ENCODE data around the gene KIF6.

DNA sequence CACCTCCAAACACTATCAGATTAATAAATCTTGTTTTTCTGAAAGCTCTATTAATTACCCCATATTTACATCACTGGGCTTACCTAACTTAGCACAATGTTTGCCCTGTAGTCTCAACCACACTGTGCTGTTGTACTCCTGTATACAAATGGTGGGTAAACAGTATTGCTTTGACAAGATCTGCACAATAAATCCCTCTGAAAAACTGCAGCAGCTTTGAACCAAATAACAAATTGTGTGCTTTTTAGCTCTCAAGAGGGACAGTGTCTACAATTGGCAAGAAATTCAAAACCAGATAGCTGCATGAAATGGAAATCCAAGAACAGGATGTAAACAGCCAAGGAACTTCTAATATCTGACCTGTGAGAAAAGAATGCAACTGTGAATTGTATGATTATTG lies 10.4 kb downstream of the KIF6 start:
- TF ChIP-seq, protein P1, sequence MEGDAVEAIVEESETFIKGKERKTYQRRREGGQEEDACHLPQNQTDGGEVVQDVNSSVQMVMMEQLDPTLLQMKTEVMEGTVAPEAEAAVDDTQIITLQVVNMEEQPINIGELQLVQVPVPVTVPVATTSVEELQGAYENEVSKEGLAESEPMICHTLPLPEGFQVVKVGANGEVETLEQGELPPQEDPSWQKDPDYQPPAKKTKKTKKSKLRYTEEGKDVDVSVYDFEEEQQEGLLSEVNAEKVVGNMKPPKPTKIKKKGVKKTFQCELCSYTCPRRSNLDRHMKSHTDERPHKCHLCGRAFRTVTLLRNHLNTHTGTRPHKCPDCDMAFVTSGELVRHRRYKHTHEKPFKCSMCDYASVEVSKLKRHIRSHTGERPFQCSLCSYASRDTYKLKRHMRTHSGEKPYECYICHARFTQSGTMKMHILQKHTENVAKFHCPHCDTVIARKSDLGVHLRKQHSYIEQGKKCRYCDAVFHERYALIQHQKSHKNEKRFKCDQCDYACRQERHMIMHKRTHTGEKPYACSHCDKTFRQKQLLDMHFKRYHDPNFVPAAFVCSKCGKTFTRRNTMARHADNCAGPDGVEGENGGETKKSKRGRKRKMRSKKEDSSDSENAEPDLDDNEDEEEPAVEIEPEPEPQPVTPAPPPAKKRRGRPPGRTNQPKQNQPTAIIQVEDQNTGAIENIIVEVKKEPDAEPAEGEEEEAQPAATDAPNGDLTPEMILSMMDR (IDR thresholded peaks at IDR 0.05; ENCODE audit: insufficient read depth, low read length), result no peak
- TF ChIP-seq POLR2AphosphoS5 (IDR thresholded peaks at IDR 0.05; ENCODE audit: low read depth), result no peak
- TF ChIP-seq, protein P2, sequence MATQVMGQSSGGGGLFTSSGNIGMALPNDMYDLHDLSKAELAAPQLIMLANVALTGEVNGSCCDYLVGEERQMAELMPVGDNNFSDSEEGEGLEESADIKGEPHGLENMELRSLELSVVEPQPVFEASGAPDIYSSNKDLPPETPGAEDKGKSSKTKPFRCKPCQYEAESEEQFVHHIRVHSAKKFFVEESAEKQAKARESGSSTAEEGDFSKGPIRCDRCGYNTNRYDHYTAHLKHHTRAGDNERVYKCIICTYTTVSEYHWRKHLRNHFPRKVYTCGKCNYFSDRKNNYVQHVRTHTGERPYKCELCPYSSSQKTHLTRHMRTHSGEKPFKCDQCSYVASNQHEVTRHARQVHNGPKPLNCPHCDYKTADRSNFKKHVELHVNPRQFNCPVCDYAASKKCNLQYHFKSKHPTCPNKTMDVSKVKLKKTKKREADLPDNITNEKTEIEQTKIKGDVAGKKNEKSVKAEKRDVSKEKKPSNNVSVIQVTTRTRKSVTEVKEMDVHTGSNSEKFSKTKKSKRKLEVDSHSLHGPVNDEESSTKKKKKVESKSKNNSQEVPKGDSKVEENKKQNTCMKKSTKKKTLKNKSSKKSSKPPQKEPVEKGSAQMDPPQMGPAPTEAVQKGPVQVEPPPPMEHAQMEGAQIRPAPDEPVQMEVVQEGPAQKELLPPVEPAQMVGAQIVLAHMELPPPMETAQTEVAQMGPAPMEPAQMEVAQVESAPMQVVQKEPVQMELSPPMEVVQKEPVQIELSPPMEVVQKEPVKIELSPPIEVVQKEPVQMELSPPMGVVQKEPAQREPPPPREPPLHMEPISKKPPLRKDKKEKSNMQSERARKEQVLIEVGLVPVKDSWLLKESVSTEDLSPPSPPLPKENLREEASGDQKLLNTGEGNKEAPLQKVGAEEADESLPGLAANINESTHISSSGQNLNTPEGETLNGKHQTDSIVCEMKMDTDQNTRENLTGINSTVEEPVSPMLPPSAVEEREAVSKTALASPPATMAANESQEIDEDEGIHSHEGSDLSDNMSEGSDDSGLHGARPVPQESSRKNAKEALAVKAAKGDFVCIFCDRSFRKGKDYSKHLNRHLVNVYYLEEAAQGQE (IDR thresholded peaks at IDR 0.05; ENCODE audit: insufficient replicate concordance, low read depth), result no peak
